ENCODE measurements around the gene PEPD.

- TF ChIP-seq, protein P1, sequence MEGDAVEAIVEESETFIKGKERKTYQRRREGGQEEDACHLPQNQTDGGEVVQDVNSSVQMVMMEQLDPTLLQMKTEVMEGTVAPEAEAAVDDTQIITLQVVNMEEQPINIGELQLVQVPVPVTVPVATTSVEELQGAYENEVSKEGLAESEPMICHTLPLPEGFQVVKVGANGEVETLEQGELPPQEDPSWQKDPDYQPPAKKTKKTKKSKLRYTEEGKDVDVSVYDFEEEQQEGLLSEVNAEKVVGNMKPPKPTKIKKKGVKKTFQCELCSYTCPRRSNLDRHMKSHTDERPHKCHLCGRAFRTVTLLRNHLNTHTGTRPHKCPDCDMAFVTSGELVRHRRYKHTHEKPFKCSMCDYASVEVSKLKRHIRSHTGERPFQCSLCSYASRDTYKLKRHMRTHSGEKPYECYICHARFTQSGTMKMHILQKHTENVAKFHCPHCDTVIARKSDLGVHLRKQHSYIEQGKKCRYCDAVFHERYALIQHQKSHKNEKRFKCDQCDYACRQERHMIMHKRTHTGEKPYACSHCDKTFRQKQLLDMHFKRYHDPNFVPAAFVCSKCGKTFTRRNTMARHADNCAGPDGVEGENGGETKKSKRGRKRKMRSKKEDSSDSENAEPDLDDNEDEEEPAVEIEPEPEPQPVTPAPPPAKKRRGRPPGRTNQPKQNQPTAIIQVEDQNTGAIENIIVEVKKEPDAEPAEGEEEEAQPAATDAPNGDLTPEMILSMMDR (IDR thresholded peaks at IDR 0.05; ENCODE audit: insufficient read depth, low read length, poor library complexity, severe bottlenecking), result no peak
- no peak for TF ChIP-seq EZH2phosphoT487 (conservative IDR thresholded peaks at IDR 0.05; ENCODE audit: low read length)
Observed at GRCh38 chr19:33530296-33530695, 8.7 kb upstream of the PEPD start.
